HCT116 (cell line): ENCODE measurements around the gene PHYHIPL. TPM values are rescaled to one million over a fixed set of nuclear protein-coding genes. Genes with fewer than 3 reads are reported as not detected.

Experiments
- ATAC-seq: fragments of 200-7000 bp; cut with Tn5 transposase; 2 replicates; pipeline ENCODE4 v1.9.1; 2020; ENCODE audit warnings: mild to moderate bottlenecking, moderate library complexity
- BruUV-seq: library from RNA; stranded (reverse); fragments of 400-500 nt; replicated peaks from 2 replicates; lab custom pipeline; 2021; lab: Mats Ljungman, UMichigan
- CTCF ChIA-PET: fragments of 300-600 bp; sonication (Branson Sonifier 250); formaldehyde crosslinking; loops from one replicate; lab custom pipeline; 2021; ENCODE audit warnings: antibody characterized with exemption; lab: Charles Lee
- POLR2A ChIA-PET: fragments of 300-600, 350-600 bp; sonication (Branson Sonifier 250); formaldehyde crosslinking; loops from one replicate; lab custom pipeline; 2021; ENCODE audit warnings: antibody characterized with exemption; lab: Charles Lee
- RAD21 ChIA-PET, 2 experiments: fragments of 300-600 bp; sonication (Branson Sonifier 250); formaldehyde crosslinking; loops; one replicate each; lab custom pipeline; 2023; ENCODE audit warnings: low total read pairs in 2 of 2; ENCODE audit not compliant: uncharacterized antibody in 2 of 2, unreplicated experiment in 2 of 2, low non-redundant PET in 1 of 2; lab: Charles Lee
- DNase-seq: peaks from one replicate; pipeline ENCODE4 v3.0.0-alpha.2; 2010; ENCODE audit warnings: low read depth, low spot score
- H2AFZ ChIP-seq: fragments of 200-600 bp; shearing (Covaris generic), sonication (generic); 2 replicates; pipeline ENCODE4 v1.6.1; 2017; ENCODE audit warnings: low read depth, mixed run types, mixed read lengths, antibody characterized with exemption, low read length; ENCODE audit not compliant: poor library complexity, severe bottlenecking
- H3K27ac ChIP-seq: 2 replicates; pipeline ENCODE4 v1.5.1; 2012; ENCODE audit warnings: low read depth, low read length
- H3K27me3 ChIP-seq: fragments of 200-600 bp; sonication (generic); 2 replicates; pipeline ENCODE4 v1.6.1; 2016; ENCODE audit warnings: mixed run types, low read length, mixed read lengths; ENCODE audit not compliant: insufficient read depth
- H3K36me3 ChIP-seq, 2 experiments: fragments of 200-500 bp in 1 of 2; fragments of 200-600 bp in 1 of 2; sonication (Bioruptor generic) in 1 of 2; sonication (generic) in 1 of 2; 2 replicates each; pipeline versions ENCODE4 v1.5.1 to v1.6.1; 2014 to 2016; ENCODE audit warnings: low read length in 2 of 2, inconsistent platforms in 1 of 2, mixed read lengths in 1 of 2, mixed run types in 1 of 2; ENCODE audit not compliant: insufficient read depth in 2 of 2, control insufficient read depth in 1 of 2
- H3K4me1 ChIP-seq, 2 experiments: fragments of 200-600 bp in 1 of 2; sonication (generic) in 1 of 2; 2 replicates each; pipeline versions ENCODE4 v1.5.1 to v1.6.1; 2012 to 2017; ENCODE audit warnings: low read length in 2 of 2, inconsistent platforms in 1 of 2, mild to moderate bottlenecking in 1 of 2, mixed read lengths in 1 of 2, mixed run types in 1 of 2, moderate library complexity in 1 of 2; ENCODE audit not compliant: insufficient read depth in 2 of 2, control insufficient read depth in 1 of 2
- H3K4me2 ChIP-seq: fragments of 200-600 bp; sonication (generic); 2 replicates; pipeline ENCODE4 v1.6.1; 2017; ENCODE audit warnings: mixed run types, low read length, mixed read lengths
- H3K4me3 ChIP-seq, 2 experiments: fragments of 200-600 bp in 1 of 2; sonication (generic) in 1 of 2; replicated peaks in 1 of 2; 2 replicates each; pipeline ENCODE4 v1.5.1; 2011 to 2016; ENCODE audit warnings: low read length in 2 of 2, control low read depth in 1 of 2, low read depth in 1 of 2, mild to moderate bottlenecking in 1 of 2, mixed read lengths in 1 of 2, mixed run types in 1 of 2
- H3K79me2 ChIP-seq: fragments of 200-600 bp; sonication (generic); 2 replicates; pipeline ENCODE4 v1.6.1; 2017; ENCODE audit warnings: mild to moderate bottlenecking, mixed run types, low read length, moderate library complexity, mixed read lengths; ENCODE audit not compliant: insufficient read depth
- H3K9ac ChIP-seq: fragments of 200-600 bp; sonication (generic); 2 replicates; pipeline ENCODE4 v1.6.1; 2016; ENCODE audit warnings: low read length, mixed read lengths
- H3K9me2 ChIP-seq: fragments of 200-600 bp; sonication (generic), shearing (Covaris generic); 2 replicates; pipeline ENCODE4 v1.6.1; 2017; ENCODE audit warnings: mixed run types, mild to moderate bottlenecking, moderate library complexity; ENCODE audit not compliant: insufficient read depth
- H3K9me3 ChIP-seq, 2 experiments: fragments of 200-500 bp in 1 of 2; fragments of 200-600 bp in 1 of 2; sonication (Bioruptor generic) in 1 of 2; sonication (generic) in 1 of 2; 2 replicates each; pipeline ENCODE4 v1.6.1; 2014 to 2017; ENCODE audit warnings: low read length in 2 of 2, mixed read lengths in 2 of 2, inconsistent platforms in 1 of 2, low read depth in 1 of 2, mild to moderate bottlenecking in 1 of 2, mixed run types in 1 of 2, moderate library complexity in 1 of 2; ENCODE audit not compliant: control insufficient read depth in 1 of 2, insufficient read depth in 1 of 2
- H4K20me1 ChIP-seq: fragments of 200-600 bp; sonication (generic), shearing (Covaris generic); 2 replicates; pipeline ENCODE4 v1.6.1; 2017; ENCODE audit warnings: mixed run types, mild to moderate bottlenecking, moderate library complexity; ENCODE audit not compliant: insufficient read depth
- CBX3 ChIP-seq: IDR thresholded peaks from 2 replicates; pipeline ENCODE4 v1.6.1; 2012; ENCODE audit warnings: low read depth
- CTCF ChIP-seq, 3 experiments: fragments of 200-600 bp in 1 of 3; sonication (generic) in 1 of 3; IDR thresholded peaks in 2 of 3; conservative IDR thresholded peaks in 1 of 3; 2 replicates each; pipeline ENCODE4 v1.5.1; 2012 to 2017; ENCODE audit warnings: low read depth in 2 of 3, low read length in 2 of 3, antibody characterized with exemption in 1 of 3, borderline replicate concordance in 1 of 3, control low read depth in 1 of 3, mild to moderate bottlenecking in 1 of 3, mixed read lengths in 1 of 3, mixed run types in 1 of 3, moderate library complexity in 1 of 3; ENCODE audit not compliant: insufficient read depth in 1 of 3
- EGR1 ChIP-seq: IDR thresholded peaks from 2 replicates; pipeline ENCODE4 v1.6.1; 2012; ENCODE audit warnings: low read depth
- EZH2 ChIP-seq: fragments of 200-600 bp; sonication (generic); IDR thresholded peaks from 2 replicates; pipeline ENCODE4 v1.6.1; 2017; ENCODE audit warnings: antibody characterized with exemption, mixed run types
- EZH2phosphoT487 ChIP-seq: fragments of 200-600 bp; IDR thresholded peaks from 2 replicates; pipeline ENCODE4 v1.6.1; 2018; ENCODE audit warnings: antibody characterized with exemption, borderline replicate concordance
- FOSL1 ChIP-seq: IDR thresholded peaks from 2 replicates; pipeline ENCODE4 v1.6.1; 2012; ENCODE audit warnings: low read depth
- POLR2A ChIP-seq: IDR thresholded peaks from 2 replicates; pipeline ENCODE4 v1.7.0; 2011; ENCODE audit warnings: borderline replicate concordance; ENCODE audit not compliant: insufficient read depth, insufficient read length; ENCODE audit errors: extremely low read depth
- POLR2AphosphoS5 ChIP-seq: IDR thresholded peaks from 2 replicates; pipeline ENCODE4 v1.6.1; 2011; ENCODE audit warnings: mild to moderate bottlenecking, low read depth, low read length, moderate library complexity
- SIN3A ChIP-seq: IDR thresholded peaks from 2 replicates; pipeline ENCODE4 v1.6.1; 2012; ENCODE audit warnings: low read depth
- SP1 ChIP-seq: IDR thresholded peaks from 2 replicates; pipeline ENCODE4 v1.6.1; 2012; ENCODE audit warnings: low read depth
- SRF ChIP-seq: IDR thresholded peaks from 2 replicates; pipeline ENCODE4 v1.6.1; 2012; ENCODE audit warnings: low read depth
- TCF7L2 ChIP-seq: IDR thresholded peaks from 2 replicates; pipeline ENCODE4 v1.7.0; 2011; ENCODE audit warnings: borderline replicate concordance, inconsistent platforms; ENCODE audit not compliant: insufficient read depth, insufficient read length; ENCODE audit errors: extremely low read depth
- YY1 ChIP-seq: IDR thresholded peaks from 2 replicates; pipeline ENCODE4 v1.6.1; 2011; ENCODE audit warnings: low read length, low read depth, moderate library complexity, mild to moderate bottlenecking; ENCODE audit not compliant: insufficient replicate concordance; ENCODE audit errors: extremely low read depth
- ZFX ChIP-seq: fragments of 450-650 bp; IDR thresholded peaks from 2 replicates; pipeline ENCODE4 v1.6.1; 2017
- ZNF274 ChIP-seq: fragments of 200-500 bp; sonication (Bioruptor generic); IDR thresholded peaks from 2 replicates; pipeline ENCODE4 v1.6.1; 2014; ENCODE audit warnings: mild to moderate bottlenecking, low read depth, low read length, inconsistent platforms
- intact Hi-C: fragments of 100-400 bp; cut with micrococcal nuclease; formaldehyde crosslinking; loops from 2 replicates; pipeline ENCODE4 v1.10.0; 2022
- total RNA-seq: library from RNA; stranded (reverse); gene quantifications from one replicate; pipeline ENCODE4 v1.2.1, GENCODE V29; 2021; ENCODE audit not compliant: unreplicated experiment
- TF ChIP-seq, protein P1 (sequence below): IDR thresholded peaks from 2 replicates; pipeline ENCODE4 v1.6.1; 2012
- TF ChIP-seq, protein P2 (sequence below): IDR thresholded peaks from 2 replicates; pipeline ENCODE4 v1.6.1; 2012; ENCODE audit warnings: low read depth

The PHYHIPL gene
- total RNA-seq, 1 experiment from 2014 or later: not detected

DNA sequence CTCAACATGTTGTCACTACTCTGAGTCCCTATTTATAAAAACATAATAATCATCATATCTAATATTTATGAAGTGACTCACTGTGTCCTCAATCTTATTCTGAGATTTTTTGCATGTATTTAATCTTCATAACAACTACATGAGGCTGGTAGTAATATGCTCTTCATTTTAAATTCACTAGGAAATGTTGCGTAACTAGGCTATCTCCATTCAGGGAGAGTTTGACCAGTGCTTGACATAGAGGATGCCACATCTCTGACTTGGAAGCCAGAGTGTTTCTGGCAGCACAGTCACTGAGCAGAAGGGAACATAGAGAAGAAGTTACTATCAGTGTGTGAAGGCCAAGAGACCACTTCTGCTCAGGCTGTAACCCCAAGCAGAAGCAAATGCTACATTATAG lies 97.0 kb downstream of the PHYHIPL start:
- POLR2A ChIA-PET: no interaction called here
- no TSS peak for BruUV-seq
- Histone ChIP-seq H3K4me1 (no peaks in the 10 kb centered on the region), H3K9me2 (no peaks in the 10 kb centered on the region), H2AFZ (no peak overlapping the region), H3K79me2 (no peaks in the 10 kb centered on the region), H3K9ac (no peak overlapping the region), H3K36me3 (no peaks in the 10 kb centered on the region)
- CTCF ChIA-PET: no interaction called here
- no peak for DNase-seq
- TF ChIP-seq, protein P1, sequence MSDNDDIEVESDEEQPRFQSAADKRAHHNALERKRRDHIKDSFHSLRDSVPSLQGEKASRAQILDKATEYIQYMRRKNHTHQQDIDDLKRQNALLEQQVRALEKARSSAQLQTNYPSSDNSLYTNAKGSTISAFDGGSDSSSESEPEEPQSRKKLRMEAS: no peak
- TF ChIP-seq CBX3: no peak
- no peak for TF ChIP-seq SRF
- TF ChIP-seq YY1: no peak
- TF ChIP-seq ZNF274: no peak
- TF ChIP-seq SP1: no peak
- TF ChIP-seq EZH2: no peak
- no peak for TF ChIP-seq POLR2A
- no peak for TF ChIP-seq TCF7L2
- TF ChIP-seq, protein P2, sequence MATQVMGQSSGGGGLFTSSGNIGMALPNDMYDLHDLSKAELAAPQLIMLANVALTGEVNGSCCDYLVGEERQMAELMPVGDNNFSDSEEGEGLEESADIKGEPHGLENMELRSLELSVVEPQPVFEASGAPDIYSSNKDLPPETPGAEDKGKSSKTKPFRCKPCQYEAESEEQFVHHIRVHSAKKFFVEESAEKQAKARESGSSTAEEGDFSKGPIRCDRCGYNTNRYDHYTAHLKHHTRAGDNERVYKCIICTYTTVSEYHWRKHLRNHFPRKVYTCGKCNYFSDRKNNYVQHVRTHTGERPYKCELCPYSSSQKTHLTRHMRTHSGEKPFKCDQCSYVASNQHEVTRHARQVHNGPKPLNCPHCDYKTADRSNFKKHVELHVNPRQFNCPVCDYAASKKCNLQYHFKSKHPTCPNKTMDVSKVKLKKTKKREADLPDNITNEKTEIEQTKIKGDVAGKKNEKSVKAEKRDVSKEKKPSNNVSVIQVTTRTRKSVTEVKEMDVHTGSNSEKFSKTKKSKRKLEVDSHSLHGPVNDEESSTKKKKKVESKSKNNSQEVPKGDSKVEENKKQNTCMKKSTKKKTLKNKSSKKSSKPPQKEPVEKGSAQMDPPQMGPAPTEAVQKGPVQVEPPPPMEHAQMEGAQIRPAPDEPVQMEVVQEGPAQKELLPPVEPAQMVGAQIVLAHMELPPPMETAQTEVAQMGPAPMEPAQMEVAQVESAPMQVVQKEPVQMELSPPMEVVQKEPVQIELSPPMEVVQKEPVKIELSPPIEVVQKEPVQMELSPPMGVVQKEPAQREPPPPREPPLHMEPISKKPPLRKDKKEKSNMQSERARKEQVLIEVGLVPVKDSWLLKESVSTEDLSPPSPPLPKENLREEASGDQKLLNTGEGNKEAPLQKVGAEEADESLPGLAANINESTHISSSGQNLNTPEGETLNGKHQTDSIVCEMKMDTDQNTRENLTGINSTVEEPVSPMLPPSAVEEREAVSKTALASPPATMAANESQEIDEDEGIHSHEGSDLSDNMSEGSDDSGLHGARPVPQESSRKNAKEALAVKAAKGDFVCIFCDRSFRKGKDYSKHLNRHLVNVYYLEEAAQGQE: no peak
- TF ChIP-seq EZH2phosphoT487: no peak
- no peak for TF ChIP-seq EGR1
- no peak for TF ChIP-seq ZFX
- TF ChIP-seq FOSL1: no peak
- TF ChIP-seq SIN3A: no peak
- TF ChIP-seq CTCF (IDR thresholded peaks at IDR 0.05 in 2 of 3, conservative IDR thresholded peaks at IDR 0.05 in 1 of 3; ENCODE audit: borderline replicate concordance in 1 of 3, insufficient read depth in 1 of 3, low read depth in 2 of 3, low read length in 2 of 3): no peak
- no peak for TF ChIP-seq POLR2AphosphoS5
- TF ChIP-seq, all 23 proteins: peak for 0
- Histone ChIP-seq H3K9me3 (no peaks in the 10 kb centered on the region), H3K27me3 (peaks cover 34% of the 10 kb centered on the region; the same call in 1 of the 2 replicates), H3K27ac (no peak overlapping the region), H4K20me1 (no peaks in the 10 kb centered on the region), H3K4me2 (no peak overlapping the region), H3K4me3 (no peak overlapping the region)
- intact Hi-C loops: no loop called here
- RAD21 ChIA-PET: no interaction called here
- no peak for ATAC-seq
